ENCODE data around the gene PSMD9.

DNA sequence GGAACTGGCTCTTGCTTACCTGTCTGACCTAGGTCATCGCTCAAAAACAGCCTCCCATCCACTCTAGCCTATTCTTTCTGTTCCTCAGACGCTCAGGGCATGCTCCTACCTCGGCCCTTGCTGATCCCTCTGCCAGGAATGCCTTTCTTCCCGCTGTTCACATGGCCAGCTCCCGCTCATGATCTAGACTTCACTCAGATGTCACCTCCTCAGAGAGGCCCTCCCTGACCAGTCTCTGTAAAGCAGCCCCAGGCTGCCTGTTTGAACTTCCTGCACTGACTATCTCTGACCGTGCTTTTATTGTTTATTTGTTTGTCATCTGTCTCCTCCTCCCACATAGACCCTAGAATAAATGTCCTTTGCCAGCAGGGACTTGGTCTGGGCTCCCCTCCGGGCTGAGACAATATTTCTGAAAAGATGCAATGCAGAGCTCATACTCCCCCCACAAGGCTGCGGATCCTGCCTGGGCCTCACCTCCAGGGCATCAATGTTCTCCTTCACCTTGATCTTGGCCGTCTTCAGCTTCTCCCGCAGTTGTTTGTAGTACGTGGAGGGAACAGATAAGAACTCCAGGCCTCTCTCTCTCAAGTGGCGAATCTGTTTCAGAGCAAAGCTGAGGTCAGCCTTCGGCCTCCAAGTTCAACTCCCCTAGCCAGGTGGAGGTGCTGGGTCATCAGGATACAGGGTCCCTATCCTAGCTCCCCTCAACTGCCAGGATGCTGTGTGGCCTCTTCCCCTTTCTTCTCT is 45.2 kb upstream of the PSMD9 start:
- TF ChIP-seq, protein P1, sequence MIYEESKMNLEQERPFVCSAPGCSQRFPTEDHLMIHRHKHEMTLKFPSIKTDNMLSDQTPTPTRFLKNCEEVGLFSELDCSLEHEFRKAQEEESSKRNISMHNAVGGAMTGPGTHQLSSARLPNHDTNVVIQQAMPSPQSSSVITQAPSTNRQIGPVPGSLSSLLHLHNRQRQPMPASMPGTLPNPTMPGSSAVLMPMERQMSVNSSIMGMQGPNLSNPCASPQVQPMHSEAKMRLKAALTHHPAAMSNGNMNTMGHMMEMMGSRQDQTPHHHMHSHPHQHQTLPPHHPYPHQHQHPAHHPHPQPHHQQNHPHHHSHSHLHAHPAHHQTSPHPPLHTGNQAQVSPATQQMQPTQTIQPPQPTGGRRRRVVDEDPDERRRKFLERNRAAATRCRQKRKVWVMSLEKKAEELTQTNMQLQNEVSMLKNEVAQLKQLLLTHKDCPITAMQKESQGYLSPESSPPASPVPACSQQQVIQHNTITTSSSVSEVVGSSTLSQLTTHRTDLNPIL (CRISPR knock-in tag; IDR thresholded peaks at IDR 0.05; ENCODE audit: low read depth), result no peak
- TF ChIP-seq, protein P2, sequence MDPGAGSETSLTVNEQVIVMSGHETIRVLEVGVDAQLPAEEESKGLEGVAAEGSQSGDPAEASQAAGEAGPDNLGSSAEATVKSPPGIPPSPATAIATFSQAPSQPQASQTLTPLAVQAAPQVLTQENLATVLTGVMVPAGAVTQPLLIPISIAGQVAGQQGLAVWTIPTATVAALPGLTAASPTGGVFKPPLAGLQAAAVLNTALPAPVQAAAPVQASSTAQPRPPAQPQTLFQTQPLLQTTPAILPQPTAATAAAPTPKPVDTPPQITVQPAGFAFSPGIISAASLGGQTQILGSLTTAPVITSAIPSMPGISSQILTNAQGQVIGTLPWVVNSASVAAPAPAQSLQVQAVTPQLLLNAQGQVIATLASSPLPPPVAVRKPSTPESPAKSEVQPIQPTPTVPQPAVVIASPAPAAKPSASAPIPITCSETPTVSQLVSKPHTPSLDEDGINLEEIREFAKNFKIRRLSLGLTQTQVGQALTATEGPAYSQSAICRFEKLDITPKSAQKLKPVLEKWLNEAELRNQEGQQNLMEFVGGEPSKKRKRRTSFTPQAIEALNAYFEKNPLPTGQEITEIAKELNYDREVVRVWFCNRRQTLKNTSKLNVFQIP (CRISPR knock-in tag; IDR thresholded peaks at IDR 0.05; ENCODE audit: borderline replicate concordance, low read depth), result no peak
- TF ChIP-seq CSDC2 (CRISPR knock-in tag; IDR thresholded peaks at IDR 0.05), result no peak
- TF ChIP-seq, protein P3, sequence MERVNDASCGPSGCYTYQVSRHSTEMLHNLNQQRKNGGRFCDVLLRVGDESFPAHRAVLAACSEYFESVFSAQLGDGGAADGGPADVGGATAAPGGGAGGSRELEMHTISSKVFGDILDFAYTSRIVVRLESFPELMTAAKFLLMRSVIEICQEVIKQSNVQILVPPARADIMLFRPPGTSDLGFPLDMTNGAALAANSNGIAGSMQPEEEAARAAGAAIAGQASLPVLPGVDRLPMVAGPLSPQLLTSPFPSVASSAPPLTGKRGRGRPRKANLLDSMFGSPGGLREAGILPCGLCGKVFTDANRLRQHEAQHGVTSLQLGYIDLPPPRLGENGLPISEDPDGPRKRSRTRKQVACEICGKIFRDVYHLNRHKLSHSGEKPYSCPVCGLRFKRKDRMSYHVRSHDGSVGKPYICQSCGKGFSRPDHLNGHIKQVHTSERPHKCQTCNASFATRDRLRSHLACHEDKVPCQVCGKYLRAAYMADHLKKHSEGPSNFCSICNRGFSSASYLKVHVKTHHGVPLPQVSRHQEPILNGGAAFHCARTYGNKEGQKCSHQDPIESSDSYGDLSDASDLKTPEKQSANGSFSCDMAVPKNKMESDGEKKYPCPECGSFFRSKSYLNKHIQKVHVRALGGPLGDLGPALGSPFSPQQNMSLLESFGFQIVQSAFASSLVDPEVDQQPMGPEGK (CRISPR knock-in tag; IDR thresholded peaks at IDR 0.05; ENCODE audit: borderline replicate concordance), result no peak
- TF ChIP-seq, protein P4, sequence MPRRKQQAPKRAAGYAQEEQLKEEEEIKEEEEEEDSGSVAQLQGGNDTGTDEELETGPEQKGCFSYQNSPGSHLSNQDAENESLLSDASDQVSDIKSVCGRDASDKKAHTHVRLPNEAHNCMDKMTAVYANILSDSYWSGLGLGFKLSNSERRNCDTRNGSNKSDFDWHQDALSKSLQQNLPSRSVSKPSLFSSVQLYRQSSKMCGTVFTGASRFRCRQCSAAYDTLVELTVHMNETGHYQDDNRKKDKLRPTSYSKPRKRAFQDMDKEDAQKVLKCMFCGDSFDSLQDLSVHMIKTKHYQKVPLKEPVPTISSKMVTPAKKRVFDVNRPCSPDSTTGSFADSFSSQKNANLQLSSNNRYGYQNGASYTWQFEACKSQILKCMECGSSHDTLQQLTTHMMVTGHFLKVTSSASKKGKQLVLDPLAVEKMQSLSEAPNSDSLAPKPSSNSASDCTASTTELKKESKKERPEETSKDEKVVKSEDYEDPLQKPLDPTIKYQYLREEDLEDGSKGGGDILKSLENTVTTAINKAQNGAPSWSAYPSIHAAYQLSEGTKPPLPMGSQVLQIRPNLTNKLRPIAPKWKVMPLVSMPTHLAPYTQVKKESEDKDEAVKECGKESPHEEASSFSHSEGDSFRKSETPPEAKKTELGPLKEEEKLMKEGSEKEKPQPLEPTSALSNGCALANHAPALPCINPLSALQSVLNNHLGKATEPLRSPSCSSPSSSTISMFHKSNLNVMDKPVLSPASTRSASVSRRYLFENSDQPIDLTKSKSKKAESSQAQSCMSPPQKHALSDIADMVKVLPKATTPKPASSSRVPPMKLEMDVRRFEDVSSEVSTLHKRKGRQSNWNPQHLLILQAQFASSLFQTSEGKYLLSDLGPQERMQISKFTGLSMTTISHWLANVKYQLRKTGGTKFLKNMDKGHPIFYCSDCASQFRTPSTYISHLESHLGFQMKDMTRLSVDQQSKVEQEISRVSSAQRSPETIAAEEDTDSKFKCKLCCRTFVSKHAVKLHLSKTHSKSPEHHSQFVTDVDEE (CRISPR knock-in tag; IDR thresholded peaks at IDR 0.05), result no peak
- TF ChIP-seq ARNTL (CRISPR knock-in tag; IDR thresholded peaks at IDR 0.05; ENCODE audit: borderline replicate concordance, low read depth), result no peak
- no peak for TF ChIP-seq RARB (CRISPR knock-in tag; IDR thresholded peaks at IDR 0.05)
- TF ChIP-seq, protein P5, sequence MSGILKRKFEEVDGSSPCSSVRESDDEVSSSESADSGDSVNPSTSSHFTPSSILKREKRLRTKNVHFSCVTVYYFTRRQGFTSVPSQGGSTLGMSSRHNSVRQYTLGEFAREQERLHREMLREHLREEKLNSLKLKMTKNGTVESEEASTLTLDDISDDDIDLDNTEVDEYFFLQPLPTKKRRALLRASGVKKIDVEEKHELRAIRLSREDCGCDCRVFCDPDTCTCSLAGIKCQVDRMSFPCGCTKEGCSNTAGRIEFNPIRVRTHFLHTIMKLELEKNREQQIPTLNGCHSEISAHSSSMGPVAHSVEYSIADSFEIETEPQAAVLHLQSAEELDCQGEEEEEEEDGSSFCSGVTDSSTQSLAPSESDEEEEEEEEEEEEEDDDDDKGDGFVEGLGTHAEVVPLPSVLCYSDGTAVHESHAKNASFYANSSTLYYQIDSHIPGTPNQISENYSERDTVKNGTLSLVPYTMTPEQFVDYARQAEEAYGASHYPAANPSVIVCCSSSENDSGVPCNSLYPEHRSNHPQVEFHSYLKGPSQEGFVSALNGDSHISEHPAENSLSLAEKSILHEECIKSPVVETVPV (CRISPR knock-in tag; IDR thresholded peaks at IDR 0.05), result no peak
- TF ChIP-seq OSR1 (CRISPR knock-in tag; IDR thresholded peaks at IDR 0.05), result no peak
